Ascending aorta (tissue), 2 donors: ENCODE measurements around the gene ADAMTSL2. TPM values are rescaled to one million over a fixed set of nuclear protein-coding genes. Genes with fewer than 3 reads are reported as not detected.

ENCODE experiments used
- DNase-seq, 2 donors: peaks; one replicate each; pipeline ENCODE4 v3.0.0-alpha.2; 2019; ENCODE audit warnings: low spot score in 2 of 2
- H3K27ac ChIP-seq, 2 donors: fragments of 200-600 bp; sonication (generic); one replicate each; pipeline ENCODE4 v1.5.1; 2016 to 2017; ENCODE audit warnings: mild to moderate bottlenecking in 1 of 2
- H3K27me3 ChIP-seq: fragments of 200-600 bp; sonication (generic); one replicate; pipeline ENCODE4 v1.5.1; 2017
- H3K36me3 ChIP-seq, 2 donors: fragments of 200-600 bp; sonication (generic); one replicate each; pipeline ENCODE4 v1.5.1; 2016
- H3K4me1 ChIP-seq, 2 donors: fragments of 200-600 bp; sonication (generic); one replicate each; pipeline ENCODE4 v1.5.1; 2016 to 2017; ENCODE audit warnings: mild to moderate bottlenecking in 1 of 2
- H3K4me3 ChIP-seq, 2 donors: fragments of 200-600 bp; sonication (generic); one replicate each; pipeline ENCODE4 v1.5.1; 2016 to 2017; ENCODE audit warnings: mild to moderate bottlenecking in 1 of 2
- H3K9me3 ChIP-seq, 2 donors: fragments of 200-600 bp; sonication (generic); one replicate each; pipeline ENCODE4 v1.5.1; 2016
- intact Hi-C: fragments of 100-400 bp; cut with DNase I; formaldehyde crosslinking; loops from one replicate; pipeline ENCODE4 v1.15.1; 2023
- total RNA-seq: library from RNA; depleted of rRNA; stranded (reverse); fragments of >200 nt; gene quantifications from one replicate; pipeline ENCODE4 v1.1.0, GENCODE V29; 2016
- TF ChIP-seq, protein P1 (sequence below), 3 experiments: fragments of 200-600 bp in 2 of 3; fragments of 450-650 bp in 1 of 3; sonication (generic) in 2 of 3; IDR thresholded peaks; one replicate each; pipeline ENCODE4 v1.5.1; 2016 to 2019; ENCODE audit warnings: antibody characterized with exemption in 3 of 3, mild to moderate bottlenecking in 1 of 3, moderate library complexity in 1 of 3

Gene ADAMTSL2
- total RNA-seq, 1 donor from 2014 or later: 3.4 TPM

GRCh38 chr9:133572821-133573361 lies 38.4 kb downstream of the ADAMTSL2 start:
- Histone ChIP-seq H3K27me3 (no peaks in the 10 kb centered on the region), H3K27ac (no peak overlapping the region), H3K4me1 (peaks cover 9 to 18% of the 10 kb centered on the region in 2 donors), H3K4me3 (peak overlapping the region in 1 of 2 donors; percentile 13), H3K9me3 (no peaks in the 10 kb centered on the region), H3K36me3 (no peaks in the 10 kb centered on the region)
- intact Hi-C loops: no loop called here
- peak in 1 of 2 donors; percentile 76 for DNase-seq
- TF ChIP-seq, protein P1, sequence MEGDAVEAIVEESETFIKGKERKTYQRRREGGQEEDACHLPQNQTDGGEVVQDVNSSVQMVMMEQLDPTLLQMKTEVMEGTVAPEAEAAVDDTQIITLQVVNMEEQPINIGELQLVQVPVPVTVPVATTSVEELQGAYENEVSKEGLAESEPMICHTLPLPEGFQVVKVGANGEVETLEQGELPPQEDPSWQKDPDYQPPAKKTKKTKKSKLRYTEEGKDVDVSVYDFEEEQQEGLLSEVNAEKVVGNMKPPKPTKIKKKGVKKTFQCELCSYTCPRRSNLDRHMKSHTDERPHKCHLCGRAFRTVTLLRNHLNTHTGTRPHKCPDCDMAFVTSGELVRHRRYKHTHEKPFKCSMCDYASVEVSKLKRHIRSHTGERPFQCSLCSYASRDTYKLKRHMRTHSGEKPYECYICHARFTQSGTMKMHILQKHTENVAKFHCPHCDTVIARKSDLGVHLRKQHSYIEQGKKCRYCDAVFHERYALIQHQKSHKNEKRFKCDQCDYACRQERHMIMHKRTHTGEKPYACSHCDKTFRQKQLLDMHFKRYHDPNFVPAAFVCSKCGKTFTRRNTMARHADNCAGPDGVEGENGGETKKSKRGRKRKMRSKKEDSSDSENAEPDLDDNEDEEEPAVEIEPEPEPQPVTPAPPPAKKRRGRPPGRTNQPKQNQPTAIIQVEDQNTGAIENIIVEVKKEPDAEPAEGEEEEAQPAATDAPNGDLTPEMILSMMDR (IDR thresholded peaks at IDR 0.05): no peak

DNA sequence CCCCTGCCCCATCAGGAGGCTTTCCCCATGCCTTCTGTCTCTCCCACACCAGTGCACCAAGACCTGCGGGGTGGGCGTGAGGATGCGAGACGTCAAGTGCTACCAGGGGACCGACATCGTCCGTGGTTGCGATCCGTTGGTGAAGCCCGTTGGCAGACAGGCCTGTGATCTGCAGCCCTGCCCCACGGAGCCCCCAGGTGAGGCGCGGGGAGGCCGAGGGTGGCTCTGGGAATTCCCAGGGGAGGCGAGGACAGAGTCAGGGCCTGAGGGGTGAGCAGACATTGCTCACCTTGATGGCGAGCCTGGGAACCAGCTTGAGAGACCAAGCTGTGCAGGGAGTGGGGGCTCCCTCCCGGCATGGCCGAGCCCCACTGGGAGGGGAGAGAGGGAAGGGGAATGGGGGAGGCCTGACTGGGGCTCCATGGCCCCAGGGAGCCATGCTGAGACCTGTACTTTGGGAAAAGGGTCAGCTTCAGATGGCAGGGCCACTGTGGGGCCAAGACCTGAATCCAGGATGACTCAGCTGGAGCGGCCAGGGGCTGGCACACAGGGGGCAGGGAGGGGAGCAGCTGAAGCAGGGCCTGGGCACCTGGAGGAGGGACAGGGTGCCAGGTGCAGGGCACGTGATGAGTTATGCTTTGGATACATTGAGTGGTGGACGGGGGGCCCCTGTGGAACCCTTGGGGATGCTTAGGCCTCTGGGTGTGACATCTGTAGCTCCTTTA lies 39.4 kb downstream of the ADAMTSL2 start:
- no peaks in the 10 kb centered on the region for H3K27me3 ChIP-seq
- DNase-seq: no peak
- H3K9me3 ChIP-seq: no peaks in the 10 kb centered on the region
- intact Hi-C loops: no loop called here
- H3K4me1 ChIP-seq: peaks cover 9 to 18% of the 10 kb centered on the region in 2 donors
- no peak overlapping the region for H3K4me3 ChIP-seq
- no peak overlapping the region for H3K27ac ChIP-seq
- H3K36me3 ChIP-seq: no peaks in the 10 kb centered on the region
- TF ChIP-seq, protein P1 (IDR thresholded peaks at IDR 0.05): no peak

DNA sequence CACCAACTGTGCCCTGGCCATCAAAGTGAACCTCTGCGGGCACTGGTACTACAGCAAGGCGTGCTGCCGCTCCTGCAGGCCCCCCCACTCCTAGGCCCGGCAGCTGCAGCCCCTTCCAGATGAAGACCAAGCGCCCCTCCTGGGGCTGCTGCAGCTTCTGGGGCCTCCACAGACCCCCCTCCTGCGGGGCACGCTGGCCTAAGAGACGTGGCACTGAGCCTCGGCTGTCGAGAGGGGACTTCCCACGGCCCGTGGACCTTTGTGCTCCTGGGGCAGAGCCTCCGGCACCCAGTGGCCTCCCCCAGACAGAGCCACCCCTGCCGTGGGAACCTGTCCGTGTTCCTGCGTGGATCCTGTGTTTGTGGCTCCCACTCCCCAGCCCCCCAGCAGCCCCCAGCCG lies 40.3 kb downstream of the ADAMTSL2 start:
- Histone ChIP-seq H3K4me3 (no peak overlapping the region), H3K27ac (no peak overlapping the region), H3K4me1 (peaks cover 9 to 18% of the 10 kb centered on the region in 2 donors), H3K36me3 (no peaks in the 10 kb centered on the region), H3K27me3 (no peaks in the 10 kb centered on the region), H3K9me3 (no peaks in the 10 kb centered on the region)
- intact Hi-C loops: no loop called here
- TF ChIP-seq, protein P1 (IDR thresholded peaks at IDR 0.05): no peak
- no peak for DNase-seq

GRCh38 chr9:133575186-133576030 lies 40.9 kb downstream of the ADAMTSL2 start:
- intact Hi-C loops: no loop called here
- no peak overlapping the region for H3K4me3 ChIP-seq
- TF ChIP-seq, protein P1 (IDR thresholded peaks at IDR 0.05): no peak
- H3K36me3 ChIP-seq: no peaks in the 10 kb centered on the region
- no peak overlapping the region for H3K27ac ChIP-seq
- no peak for DNase-seq
- H3K4me1 ChIP-seq: peaks cover 9 to 18% of the 10 kb centered on the region in 2 donors
- no peaks in the 10 kb centered on the region for H3K9me3 ChIP-seq
- H3K27me3 ChIP-seq: no peaks in the 10 kb centered on the region

DNA sequence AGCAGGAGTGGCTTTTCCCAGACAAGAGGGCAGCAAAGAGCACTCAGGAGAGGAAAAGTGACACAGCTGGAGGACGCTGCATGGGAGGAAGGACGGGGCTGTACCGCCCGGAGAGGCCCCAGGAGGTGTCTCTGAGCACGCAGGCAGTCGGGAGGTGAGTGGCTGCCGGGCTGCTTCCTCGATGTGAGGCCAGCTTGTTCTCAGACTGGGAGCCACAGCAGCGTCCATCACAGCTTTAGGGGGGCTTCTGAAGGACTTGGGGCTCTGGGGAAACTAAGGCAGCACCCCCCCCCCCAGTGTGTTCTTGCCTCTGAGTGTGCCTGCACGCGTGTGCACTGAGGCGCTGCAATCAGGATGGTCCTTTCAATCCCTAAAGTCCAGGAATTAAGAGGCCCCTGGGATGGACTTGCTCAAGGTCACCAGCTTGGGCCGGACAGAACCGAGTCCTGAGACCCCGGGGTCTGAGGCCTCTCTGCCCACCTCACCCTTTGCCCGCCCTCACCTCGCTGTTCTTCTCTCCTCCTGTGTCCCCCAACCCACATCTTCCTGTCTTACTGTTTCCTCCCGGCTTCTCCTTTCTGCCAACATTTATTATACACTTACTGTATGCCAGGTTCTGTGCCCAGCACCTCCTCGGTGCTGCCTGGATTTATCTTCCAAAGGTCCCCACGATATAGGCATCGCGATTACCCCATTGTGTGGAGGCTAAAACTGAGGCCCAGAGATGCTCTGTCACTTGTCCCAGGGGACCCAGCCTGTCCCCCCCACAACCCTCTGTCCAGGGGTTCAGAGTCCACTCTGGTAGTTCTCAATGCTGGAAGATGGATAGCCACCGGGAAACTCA lies 41.7 kb downstream of the ADAMTSL2 start:
- peaks cover 9 to 18% of the 10 kb centered on the region in 2 donors for H3K4me1 ChIP-seq
- no peak overlapping the region for H3K4me3 ChIP-seq
- intact Hi-C loops: no loop called here
- no peaks in the 10 kb centered on the region for H3K36me3 ChIP-seq
- no peak for DNase-seq
- no peak overlapping the region for H3K27ac ChIP-seq
- no peaks in the 10 kb centered on the region for H3K9me3 ChIP-seq
- no peaks in the 10 kb centered on the region for H3K27me3 ChIP-seq
- TF ChIP-seq, protein P1 (IDR thresholded peaks at IDR 0.05): no peak
